Activated CD4-positive, CD25-positive, alpha-beta regulatory T cell treated with anti-CD3 and anti-CD28 coated beads, Interleukin-2, amount 50 U/mL, for 16 hours (primary cell): Measurements from ENCODE around the gene ZNF469.
"Not testable (repeated sequence)": the region's sequence is repeated elsewhere in the genome, so short reads cannot be mapped to it uniquely, and the experiment has no call there.

Experiments
- DNase-seq: peaks from one replicate; pipeline ENCODE4 v3.0.0-alpha.2; 2020; ENCODE audit warnings: low read depth, low spot score

The ZNF469 gene

DNA sequence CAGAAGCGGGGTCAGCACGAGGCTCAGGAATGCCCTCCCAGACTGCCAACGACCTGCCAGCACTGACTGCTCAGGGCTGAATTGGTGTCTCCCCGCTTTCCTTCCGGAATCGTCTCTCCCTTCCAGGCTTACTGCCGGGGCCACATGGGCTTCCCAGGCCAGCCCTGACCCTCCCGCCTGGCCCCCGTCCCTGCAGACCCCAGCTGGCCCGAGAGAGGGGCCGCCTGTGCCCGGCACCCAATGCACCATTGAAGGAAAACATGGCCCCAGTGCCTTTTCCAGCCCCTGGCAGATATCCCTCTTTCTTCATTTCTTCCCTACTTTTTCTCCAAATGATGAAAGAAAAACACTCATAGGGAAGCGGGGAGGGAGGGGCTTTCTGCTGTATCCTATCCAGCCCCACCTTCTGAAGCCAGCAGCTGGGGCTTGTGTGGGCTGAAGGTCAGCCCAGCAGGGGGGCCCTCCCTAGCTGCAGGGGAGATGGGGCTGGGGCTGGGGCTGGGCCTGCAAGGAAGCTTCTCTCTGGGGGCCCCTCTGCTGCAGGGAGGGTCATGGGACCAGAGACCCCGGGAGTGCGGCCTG, 25.9 kb downstream of the ZNF469 start:
- no peak for DNase-seq

DNA sequence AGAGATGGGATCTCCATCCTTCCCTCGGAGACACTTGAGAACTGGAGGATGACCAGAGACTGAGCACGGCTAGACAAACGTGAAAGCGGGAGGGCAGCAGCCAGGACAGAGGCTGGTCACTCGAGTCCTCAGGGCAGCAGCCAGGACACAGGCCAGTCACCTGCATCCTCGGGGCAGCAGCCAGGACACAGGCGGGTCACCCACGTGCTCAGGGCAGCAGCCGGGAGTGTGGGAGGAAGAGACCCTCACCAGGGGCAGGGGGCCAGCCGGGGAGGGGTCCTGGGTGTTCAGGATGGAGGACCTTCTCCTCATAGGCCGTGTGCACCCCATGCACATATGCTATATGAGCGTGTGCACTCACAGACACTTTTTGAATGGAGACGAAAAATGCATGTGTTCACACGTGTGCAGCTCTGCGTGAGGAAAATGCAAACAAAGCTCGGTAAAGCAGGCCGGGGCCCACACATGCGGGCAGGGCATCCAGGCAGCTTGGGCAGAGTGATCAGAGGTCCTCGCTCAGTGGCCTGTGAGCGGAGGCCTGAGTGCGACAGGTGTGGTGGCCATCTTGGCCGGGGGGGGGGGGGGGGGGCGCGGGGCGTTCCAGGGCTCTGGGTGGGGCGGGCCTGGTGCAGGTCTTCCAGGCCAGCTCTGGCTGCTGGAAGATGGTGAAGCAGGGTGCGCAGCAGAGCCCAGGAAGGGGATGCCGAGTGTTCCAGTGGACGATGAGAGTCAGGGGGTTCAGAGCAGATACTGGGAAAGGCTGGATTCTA, 26.7 kb downstream of the ZNF469 start:
- no peak for DNase-seq

GRCh38 chr16:88410297-88410968, 27.7 kb downstream of the ZNF469 start:
- not testable (repeated sequence) for DNase-seq

GRCh38 chr16:88411951-88412576, 29.3 kb downstream of the ZNF469 start:
- DNase-seq = no peak

DNA sequence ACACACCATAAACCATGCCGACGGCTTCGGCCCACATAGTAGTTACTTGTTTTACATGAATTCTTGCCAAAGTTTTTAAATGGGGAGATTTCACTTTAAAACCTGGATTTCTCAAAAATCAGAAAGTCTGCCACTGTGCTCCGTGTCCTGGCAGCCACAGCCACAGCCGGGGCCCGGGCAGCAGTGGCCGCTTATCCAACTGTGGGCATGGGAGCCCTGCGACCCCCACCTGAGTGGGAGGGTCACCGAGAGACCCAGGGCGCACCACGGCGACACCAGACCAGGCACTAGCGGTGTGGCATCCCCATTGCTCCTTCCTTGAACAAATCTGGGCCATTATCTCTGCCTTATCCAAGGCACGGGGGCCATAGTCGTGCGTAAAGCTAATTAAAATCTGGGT, 30.0 kb downstream of the ZNF469 start:
- no peak for DNase-seq

DNA sequence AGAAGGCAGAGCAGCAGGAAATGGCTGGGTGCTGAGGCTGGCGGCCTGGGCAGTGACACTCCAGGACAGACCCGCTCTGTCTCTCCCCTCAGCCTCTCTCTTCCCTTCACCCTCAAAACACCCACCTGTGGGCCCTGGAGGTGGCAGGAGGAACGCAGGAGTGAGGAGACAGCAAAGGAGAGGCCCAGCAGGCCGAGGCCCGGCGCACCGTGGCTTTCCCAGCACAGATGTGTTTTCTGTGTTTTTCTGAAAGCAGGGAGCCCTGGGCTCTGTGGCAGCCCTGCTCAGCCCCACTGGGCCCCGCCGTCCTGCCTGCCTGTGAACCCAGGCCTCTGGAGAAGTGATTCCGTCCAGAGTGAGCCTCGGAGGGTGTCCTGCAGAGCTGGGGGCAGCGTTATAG, 30.5 kb downstream of the ZNF469 start:
- no peak for DNase-seq

DNA sequence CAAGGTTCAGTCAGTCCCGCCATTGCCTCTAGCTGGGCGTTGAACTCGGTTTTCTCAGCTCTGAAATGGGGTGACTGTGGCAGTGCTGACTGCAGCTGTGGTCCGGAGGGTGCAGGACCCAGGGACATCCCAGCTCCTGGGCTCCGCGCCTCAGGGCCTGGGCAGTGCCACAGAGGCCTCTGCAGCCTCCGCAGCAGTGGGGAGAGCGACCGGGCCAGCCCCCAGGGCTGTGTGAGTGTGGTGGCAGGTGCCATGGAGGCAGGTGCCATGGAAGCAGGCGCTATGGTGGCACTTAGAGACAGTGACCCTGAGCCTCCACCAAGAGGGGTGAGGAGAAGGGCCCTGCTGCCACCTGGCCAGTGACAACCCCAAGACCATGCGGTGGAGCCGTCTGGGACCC, 30.9 kb downstream of the ZNF469 start:
- DNase-seq = no peak

GRCh38 chr16:88414521-88415380, 32.0 kb downstream of the ZNF469 start:
- no peak for DNase-seq

- no peak for DNase-seq
These were observed 32.6 kb downstream of the ZNF469 start for GRCh38 chr16:88415381-88415705.

GRCh38 chr16:88415713-88416323, 33.1 kb downstream of the ZNF469 start:
- DNase-seq = no peak

- no peak for DNase-seq
These were observed 33.9 kb downstream of the ZNF469 start for GRCh38 chr16:88416686-88417085.

GRCh38 chr16:88417684-88418476, 35.1 kb downstream of the ZNF469 start:
- DNase-seq = no peak

DNA sequence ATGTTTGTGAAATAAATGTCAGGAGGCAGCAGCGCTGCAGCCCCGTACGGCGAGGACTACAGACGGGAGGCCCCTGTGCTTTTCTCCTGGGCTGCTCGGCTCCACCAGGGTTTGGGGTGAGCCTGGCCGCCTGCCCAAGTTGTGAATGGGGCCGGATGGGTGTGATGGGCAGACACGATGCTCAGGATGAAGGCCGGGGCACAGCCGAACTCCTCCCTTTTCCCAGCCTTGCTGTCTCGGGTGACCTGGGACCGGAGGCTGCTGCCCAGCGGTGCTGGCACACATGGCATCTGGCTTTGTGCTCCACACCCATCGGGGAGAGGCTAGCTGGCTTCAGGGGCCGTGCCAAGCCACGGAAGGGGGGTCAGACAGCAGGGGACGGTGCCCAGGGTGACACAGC, 36.1 kb downstream of the ZNF469 start:
- DNase-seq = no peak

DNA sequence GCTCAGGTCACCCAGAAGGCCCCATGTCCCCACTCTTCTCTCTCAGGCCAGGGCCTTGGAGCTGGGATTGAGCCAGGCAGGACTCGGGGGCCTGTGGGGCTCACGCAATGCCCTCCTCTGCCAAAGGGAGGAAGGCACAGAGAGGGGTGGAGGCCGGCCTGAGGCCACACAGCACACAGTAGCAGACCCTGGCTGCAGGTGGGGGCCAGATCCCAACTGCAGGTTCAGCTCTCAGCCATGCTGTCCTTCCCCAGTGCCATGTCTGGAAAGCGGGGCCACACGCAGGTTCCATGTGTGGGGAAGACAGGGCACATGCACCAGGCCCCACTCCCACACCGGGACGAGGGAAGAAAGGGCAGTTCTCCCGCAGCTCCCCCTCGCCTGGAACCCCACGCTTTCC, 37.0 kb downstream of the ZNF469 start:
- DNase-seq = no peak

DNA sequence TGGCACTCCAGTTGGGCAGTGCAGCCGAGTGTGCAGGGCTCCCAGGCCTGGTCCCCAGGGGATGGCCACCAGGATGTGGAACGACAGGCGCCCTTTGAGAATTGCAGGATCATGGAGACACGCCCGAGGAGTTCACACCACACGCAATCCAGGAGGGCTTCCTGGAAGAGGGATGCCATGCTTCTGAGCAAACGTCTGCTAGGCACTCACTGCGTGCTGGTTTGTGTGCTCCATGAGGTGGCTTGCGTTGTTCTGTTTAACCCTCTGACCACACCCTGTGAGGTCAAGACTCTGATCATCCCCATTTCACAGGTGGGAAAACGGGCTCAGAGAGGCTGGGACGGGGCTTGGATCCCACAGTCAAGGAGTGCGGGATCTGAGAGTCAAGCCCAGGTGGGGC, 37.7 kb downstream of the ZNF469 start:
- DNase-seq = no peak

GRCh38 chr16:88421301-88421700, 38.5 kb downstream of the ZNF469 start:
- DNase-seq = no peak

- no peak for DNase-seq
These were observed 39.2 kb downstream of the ZNF469 start for GRCh38 chr16:88421871-88422433.

DNA sequence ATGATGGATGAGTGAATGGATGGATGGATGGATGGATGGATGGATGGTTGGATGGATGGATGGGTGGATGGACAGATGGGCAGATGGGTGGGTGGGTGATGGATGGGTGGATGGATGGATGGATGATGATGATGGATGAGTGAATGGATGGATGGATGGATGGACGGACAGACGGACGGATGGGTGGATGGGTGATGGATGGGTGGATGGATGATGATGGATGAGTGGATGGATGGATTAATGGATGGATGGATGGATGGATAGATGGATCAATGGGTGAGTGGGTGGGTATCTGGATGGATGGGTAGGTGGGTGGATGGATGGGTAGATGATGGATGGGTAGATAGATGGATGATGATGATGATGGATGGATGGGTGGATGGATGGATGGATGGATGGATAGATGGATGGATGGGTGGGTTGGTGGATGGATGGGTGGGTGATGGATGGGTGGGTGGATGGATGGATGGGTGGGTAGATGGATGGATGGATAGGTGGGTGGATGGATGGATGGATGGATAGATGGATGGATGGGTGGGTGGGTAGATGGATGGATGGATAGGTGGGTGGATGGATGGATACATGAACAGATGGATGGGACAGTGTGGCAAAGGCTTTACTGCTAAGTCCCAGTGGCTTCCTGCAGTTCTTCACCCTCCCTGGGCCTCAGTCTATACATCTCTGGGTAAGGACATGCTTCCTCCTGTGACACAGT, 40.1 kb downstream of the ZNF469 start:
- no peak for DNase-seq

- DNase-seq = no peak
These were observed 40.7 kb downstream of the ZNF469 start for GRCh38 chr16:88423448-88423850.
